HEK293T (cell line): ENCODE measurements around the gene BHLHE40.

Experiments
- ELF4 ChIP-seq: fragments of 450-650 bp; IDR thresholded peaks from 2 replicates; pipeline ENCODE4 v1.6.1; 2017; ENCODE audit warnings: antibody characterized with exemption
- FOXM1 ChIP-seq: fragments of 450-650 bp; IDR thresholded peaks from 2 replicates; pipeline ENCODE4 v1.6.1; 2017; ENCODE audit warnings: mild to moderate bottlenecking, borderline replicate concordance
- TARDBP ChIP-seq: fragments of 450-650 bp; IDR thresholded peaks from 2 replicates; pipeline ENCODE4 v1.6.1; 2016

- TF ChIP-seq TARDBP (no peak), ELF4 (no peak), FOXM1 (no peak)
These were observed 30.4 kb downstream of the BHLHE40 start for GRCh38 chr3:5009506-5010109.
